Measurements from ENCODE around the gene ATCAY. TPM values are rescaled to one million over a fixed set of nuclear protein-coding genes. Genes with fewer than 3 reads are reported as not detected.

The ATCAY gene
- total RNA-seq, 1 donor from 2014 or later = not detected

DNA sequence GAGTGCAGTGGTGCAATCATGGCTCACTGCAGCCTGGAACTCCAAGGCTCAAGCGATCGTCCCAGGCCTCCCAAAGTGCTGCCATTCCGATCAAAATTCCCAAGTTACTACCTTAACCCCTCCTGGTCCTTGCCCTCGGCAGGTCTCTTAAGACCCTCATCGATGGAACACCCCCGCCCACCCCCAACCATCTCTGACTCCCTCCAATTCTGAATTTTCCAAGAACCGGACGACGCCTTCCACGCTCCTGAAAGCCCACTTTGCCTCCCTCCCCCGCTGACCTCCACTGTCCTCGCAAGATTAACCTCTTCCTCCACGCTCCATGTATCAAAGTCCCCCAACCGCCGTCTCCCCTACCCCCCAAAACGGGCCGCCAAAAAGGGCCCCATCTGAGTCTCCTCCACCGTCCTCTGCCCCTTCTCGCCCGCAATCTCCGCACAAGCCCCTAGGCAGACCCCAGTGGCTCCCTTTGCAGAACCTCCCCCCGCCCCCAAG is 89.9 kb downstream of the ATCAY start:
- intact Hi-C loops (cut with micrococcal nuclease) = no loop called here
- peak overlapping the region; percentile 99 for H3K27ac ChIP-seq (replicated peaks)
- H3K4me1 ChIP-seq = peaks cover 62% of the 10 kb centered on the region
- DNase-seq = no peak
- H3K4me3 ChIP-seq = peak overlapping the region; percentile 99
- H3K27me3 ChIP-seq (ENCODE audit: low read depth) = no peaks in the 10 kb centered on the region
- H3K36me3 ChIP-seq = peaks cover 34% of the 10 kb centered on the region
- H3K9me3 ChIP-seq (replicated peaks) = no peaks in the 10 kb centered on the region
- TF ChIP-seq, protein P1, sequence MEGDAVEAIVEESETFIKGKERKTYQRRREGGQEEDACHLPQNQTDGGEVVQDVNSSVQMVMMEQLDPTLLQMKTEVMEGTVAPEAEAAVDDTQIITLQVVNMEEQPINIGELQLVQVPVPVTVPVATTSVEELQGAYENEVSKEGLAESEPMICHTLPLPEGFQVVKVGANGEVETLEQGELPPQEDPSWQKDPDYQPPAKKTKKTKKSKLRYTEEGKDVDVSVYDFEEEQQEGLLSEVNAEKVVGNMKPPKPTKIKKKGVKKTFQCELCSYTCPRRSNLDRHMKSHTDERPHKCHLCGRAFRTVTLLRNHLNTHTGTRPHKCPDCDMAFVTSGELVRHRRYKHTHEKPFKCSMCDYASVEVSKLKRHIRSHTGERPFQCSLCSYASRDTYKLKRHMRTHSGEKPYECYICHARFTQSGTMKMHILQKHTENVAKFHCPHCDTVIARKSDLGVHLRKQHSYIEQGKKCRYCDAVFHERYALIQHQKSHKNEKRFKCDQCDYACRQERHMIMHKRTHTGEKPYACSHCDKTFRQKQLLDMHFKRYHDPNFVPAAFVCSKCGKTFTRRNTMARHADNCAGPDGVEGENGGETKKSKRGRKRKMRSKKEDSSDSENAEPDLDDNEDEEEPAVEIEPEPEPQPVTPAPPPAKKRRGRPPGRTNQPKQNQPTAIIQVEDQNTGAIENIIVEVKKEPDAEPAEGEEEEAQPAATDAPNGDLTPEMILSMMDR (IDR thresholded peaks at IDR 0.05; ENCODE audit: borderline replicate concordance) = no peak

DNA sequence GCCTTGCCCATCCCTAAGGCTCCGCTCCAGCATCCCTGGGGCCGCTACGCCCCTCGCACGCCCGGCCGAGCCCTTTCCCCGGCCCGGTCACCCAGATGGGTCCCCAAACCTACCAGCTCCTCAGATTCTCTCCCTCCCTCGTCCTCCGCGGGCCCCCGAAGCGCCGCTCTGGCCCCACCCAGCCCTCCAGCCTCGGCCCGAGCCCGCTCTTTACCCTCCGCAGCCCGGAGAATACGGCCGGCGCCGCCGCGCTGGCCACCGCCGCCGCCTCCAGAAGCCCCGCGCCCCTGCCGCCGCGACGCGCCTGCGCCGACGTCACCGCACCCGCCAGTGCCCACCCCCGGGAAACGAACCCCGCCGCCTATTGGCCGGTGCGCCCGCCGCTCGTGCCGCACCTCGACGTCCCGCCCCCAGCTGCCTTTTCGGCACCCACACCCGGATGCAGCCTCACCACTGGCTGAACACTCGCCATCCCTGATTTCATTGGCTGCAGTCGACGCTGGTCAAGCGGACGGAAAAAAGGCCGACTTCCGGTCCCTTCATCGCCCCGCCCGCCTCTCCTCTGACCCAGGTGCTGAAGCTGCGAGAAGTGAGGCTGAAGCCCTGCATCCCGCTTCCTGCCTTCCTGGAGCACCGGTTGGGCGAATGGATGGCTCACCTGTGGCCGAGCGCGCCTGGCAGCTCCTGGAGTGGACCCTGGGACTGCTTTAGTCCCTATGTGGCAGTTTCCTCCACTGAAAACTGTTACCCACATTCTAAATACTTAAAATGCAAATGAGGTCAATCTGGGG is 90.5 kb downstream of the ATCAY start, which contains the start of gene DAPK3:
DAPK3 (minus strand) TSS at position 292 of the 791 bp plus-strand sequence. CDS start 1,364 bp downstream, outside the sequence.
- Histone ChIP-seq H3K36me3 (peaks cover 34% of the 10 kb centered on the region), H3K4me1 (peaks cover 56% of the 10 kb centered on the region), H3K27ac (replicated peaks) (peak within 1 kb of the TSS; percentile 99), H3K27me3 (ENCODE audit: low read depth) (no peaks in the 10 kb centered on the region), H3K4me3 (peak within 1 kb of the TSS; percentile 99), H3K9me3 (replicated peaks) (no peaks in the 10 kb centered on the region)
- DNase-seq = peak; percentile 97
- intact Hi-C loops (cut with micrococcal nuclease) = no loop called here
- TF ChIP-seq, protein P1 (IDR thresholded peaks at IDR 0.05; ENCODE audit: borderline replicate concordance) = no peak

DNA sequence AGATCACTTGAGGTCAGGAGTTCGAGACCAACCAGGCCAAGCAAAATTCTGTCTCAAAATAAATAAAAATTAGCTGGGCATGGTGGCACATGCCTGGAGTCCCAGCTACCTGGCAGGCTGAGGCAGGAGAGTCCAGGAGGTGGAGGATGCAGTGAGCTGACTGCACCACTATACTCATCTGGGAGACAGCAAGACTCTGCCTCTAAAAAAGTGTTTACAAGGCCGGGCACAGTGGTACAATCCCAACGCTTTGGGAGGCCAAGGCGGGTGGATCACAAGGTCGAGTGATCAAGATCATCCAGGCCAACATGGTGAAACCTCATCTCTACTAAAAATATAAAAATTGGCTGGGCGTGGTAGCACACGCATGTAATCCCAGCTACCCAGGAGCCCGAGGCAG is 94.7 kb downstream of the ATCAY start:
- DNase-seq = no peak
- Histone ChIP-seq H3K9me3 (replicated peaks) (no peaks in the 10 kb centered on the region), H3K4me3 (no peak overlapping the region), H3K4me1 (peaks cover 19% of the 10 kb centered on the region), H3K36me3 (peaks cover 52% of the 10 kb centered on the region), H3K27ac (replicated peaks) (no peak overlapping the region), H3K27me3 (ENCODE audit: low read depth) (no peaks in the 10 kb centered on the region)
- TF ChIP-seq, protein P1 (IDR thresholded peaks at IDR 0.05; ENCODE audit: borderline replicate concordance) = no peak
- intact Hi-C loops (cut with micrococcal nuclease) = no loop called here

DNA sequence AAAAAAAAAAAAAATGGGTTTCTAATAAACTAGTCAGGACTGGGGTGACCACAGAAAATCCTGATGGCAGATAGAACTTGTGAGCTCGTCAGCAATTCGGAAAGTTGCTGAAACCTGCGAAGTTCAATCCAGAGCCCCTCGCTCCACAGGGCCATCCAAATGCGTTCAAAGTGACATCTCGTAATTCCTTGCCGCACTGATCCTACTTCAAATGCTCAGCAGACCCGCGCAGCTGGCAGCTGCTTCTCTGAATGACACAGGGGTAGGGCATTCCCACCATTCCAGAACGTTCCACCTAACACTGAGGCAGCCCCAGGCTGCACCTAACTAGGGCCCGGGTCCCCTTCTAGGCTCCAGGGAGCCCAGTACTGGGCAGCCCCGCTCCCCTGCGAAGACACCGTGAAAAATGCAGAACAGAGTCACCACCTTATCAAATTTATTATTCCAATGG is 95.2 kb downstream of the ATCAY start:
- Histone ChIP-seq H3K27ac (replicated peaks) (no peak overlapping the region), H3K27me3 (ENCODE audit: low read depth) (no peaks in the 10 kb centered on the region), H3K4me1 (peaks cover 14% of the 10 kb centered on the region), H3K9me3 (replicated peaks) (no peaks in the 10 kb centered on the region), H3K4me3 (no peak overlapping the region), H3K36me3 (peaks cover 58% of the 10 kb centered on the region)
- TF ChIP-seq, protein P1 (IDR thresholded peaks at IDR 0.05; ENCODE audit: borderline replicate concordance) = no peak
- DNase-seq = no peak
- intact Hi-C loops (cut with micrococcal nuclease) = no loop called here

DNA sequence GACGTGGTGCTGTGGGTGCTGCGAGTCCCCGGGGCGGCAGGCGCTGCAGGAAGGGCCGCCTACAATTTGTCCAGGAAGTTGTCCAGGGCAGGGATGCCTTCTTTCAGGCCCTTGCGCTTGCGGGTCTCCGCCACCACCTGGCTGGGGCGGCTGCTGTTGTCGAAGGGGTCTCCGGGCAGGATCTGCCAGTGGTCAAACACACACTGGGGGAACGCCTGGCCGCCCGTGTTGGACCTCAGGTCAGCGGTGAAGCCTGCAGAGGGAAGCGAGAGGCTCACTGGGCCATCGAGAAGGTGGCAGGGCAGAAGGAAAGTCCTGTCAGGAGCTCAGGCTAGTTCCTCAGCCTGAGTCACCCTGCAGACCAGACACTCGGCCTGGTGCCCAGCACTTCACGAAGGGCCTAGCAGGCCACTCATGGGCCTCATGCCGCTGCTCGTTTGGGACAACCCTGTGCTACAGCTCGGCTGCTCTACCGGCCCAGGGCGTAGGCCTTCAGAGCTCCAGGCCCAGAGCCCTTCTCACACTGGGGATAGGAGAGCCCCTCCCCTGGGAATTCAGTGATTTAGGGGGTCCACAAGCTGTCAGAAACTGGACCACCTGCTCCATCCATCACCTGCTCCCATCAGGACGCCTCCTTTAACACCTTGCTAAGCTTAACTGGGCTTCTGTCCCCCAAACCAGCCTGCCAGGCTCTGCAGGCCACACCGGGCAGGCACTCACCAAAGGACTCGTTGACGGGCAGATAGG is 96.2 kb downstream of the ATCAY start:
- Histone ChIP-seq H3K4me3 (no peak overlapping the region), H3K9me3 (replicated peaks) (no peaks in the 10 kb centered on the region), H3K4me1 (peaks cover 14% of the 10 kb centered on the region), H3K27ac (replicated peaks) (no peak overlapping the region), H3K36me3 (peaks cover 68% of the 10 kb centered on the region), H3K27me3 (ENCODE audit: low read depth) (no peaks in the 10 kb centered on the region)
- intact Hi-C loops (cut with micrococcal nuclease) = no loop called here
- no peak for DNase-seq
- TF ChIP-seq, protein P1 (IDR thresholded peaks at IDR 0.05; ENCODE audit: borderline replicate concordance) = no peak

All from left ventricle myocardium inferior (tissue), 1 donor.